Glomerular visceral epithelial cell (primary cell): ENCODE measurements around the gene TMEM222.

Experiments used
- DNase-seq: peaks from one replicate; pipeline ENCODE4 v3.0.0-alpha.2; 2016; ENCODE audit errors: extremely low spot score

The TMEM222 gene

GRCh38 chr1:27306071-27306470, 15.9 kb upstream of the TMEM222 start:
- DNase-seq, result no peak

- DNase-seq, result no peak
These were observed 14.8 kb upstream of the TMEM222 start for GRCh38 chr1:27306892-27307761.

GRCh38 chr1:27307874-27308598, 13.9 kb upstream of the TMEM222 start:
- DNase-seq, result no peak

- DNase-seq, result no peak
These were observed 7.8 kb upstream of the TMEM222 start for GRCh38 chr1:27314169-27314568.

GRCh38 chr1:27314737-27315136, 7.2 kb upstream of the TMEM222 start:
- no peak for DNase-seq

GRCh38 chr1:27316860-27317259, 5.1 kb upstream of the TMEM222 start:
- DNase-seq, result no peak

GRCh38 chr1:27318136-27318535, 3.8 kb upstream of the TMEM222 start:
- no peak for DNase-seq

GRCh38 chr1:27318596-27318995, 3.4 kb upstream of the TMEM222 start:
- DNase-seq, result no peak

GRCh38 chr1:27322569-27323240, 742 bp downstream of the TMEM222 start:
- DNase-seq, result no peak

GRCh38 chr1:27325286-27325685, 3.3 kb downstream of the TMEM222 start:
- no peak for DNase-seq

GRCh38 chr1:27327964-27328363, 6.0 kb downstream of the TMEM222 start:
- DNase-seq, result no peak

- DNase-seq, result no peak
These were observed 8.8 kb downstream of the TMEM222 start for GRCh38 chr1:27330786-27331185.

GRCh38 chr1:27331426-27331825, 9.5 kb downstream of the TMEM222 start:
- no peak for DNase-seq

GRCh38 chr1:27331922-27332321, 10.0 kb downstream of the TMEM222 start:
- DNase-seq, result no peak

- peak; percentile 41 for DNase-seq
These were observed 10.7 kb downstream of the TMEM222 start for GRCh38 chr1:27332536-27333281.

- no peak for DNase-seq
These were observed 11.8 kb downstream of the TMEM222 start for GRCh38 chr1:27333717-27334279.

- DNase-seq, result no peak
These were observed 13.8 kb downstream of the TMEM222 start for GRCh38 chr1:27335506-27336422.

GRCh38 chr1:27336756-27337155, 14.8 kb downstream of the TMEM222 start:
- no peak for DNase-seq

- no peak for DNase-seq
These were observed 16.8 kb downstream of the TMEM222 start for GRCh38 chr1:27338751-27339150.

GRCh38 chr1:27339213-27339612, 17.2 kb downstream of the TMEM222 start:
- no peak for DNase-seq
